Measurements from ENCODE around the gene SACS.

DNA sequence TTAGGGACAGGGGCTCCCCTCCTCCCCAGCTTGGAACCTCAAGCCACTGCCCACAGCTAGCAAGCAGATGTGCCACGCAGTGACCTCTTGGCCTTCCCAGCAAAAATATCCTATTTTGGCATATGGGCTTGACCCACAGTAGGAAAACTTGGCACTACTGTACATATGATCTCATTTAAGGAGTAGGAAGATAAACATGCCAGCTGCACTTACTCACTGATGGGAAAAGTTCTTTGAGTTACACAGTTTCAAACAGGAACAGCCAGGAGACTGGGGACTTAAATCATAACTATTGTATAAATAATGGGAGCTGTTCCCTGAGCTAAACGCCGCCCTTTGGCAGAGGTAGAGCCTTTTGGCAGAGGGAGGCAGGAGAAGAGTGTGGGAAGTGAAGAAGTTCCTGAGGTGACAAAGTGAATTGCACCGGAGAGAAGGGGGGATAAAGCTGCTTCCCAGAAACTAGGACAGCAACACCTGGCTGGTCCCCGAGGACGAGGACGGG, 6.1 kb downstream of the SACS start:
- TF ChIP-seq, protein P1, sequence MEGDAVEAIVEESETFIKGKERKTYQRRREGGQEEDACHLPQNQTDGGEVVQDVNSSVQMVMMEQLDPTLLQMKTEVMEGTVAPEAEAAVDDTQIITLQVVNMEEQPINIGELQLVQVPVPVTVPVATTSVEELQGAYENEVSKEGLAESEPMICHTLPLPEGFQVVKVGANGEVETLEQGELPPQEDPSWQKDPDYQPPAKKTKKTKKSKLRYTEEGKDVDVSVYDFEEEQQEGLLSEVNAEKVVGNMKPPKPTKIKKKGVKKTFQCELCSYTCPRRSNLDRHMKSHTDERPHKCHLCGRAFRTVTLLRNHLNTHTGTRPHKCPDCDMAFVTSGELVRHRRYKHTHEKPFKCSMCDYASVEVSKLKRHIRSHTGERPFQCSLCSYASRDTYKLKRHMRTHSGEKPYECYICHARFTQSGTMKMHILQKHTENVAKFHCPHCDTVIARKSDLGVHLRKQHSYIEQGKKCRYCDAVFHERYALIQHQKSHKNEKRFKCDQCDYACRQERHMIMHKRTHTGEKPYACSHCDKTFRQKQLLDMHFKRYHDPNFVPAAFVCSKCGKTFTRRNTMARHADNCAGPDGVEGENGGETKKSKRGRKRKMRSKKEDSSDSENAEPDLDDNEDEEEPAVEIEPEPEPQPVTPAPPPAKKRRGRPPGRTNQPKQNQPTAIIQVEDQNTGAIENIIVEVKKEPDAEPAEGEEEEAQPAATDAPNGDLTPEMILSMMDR (IDR thresholded peaks at IDR 0.05), result no peak
- TF ChIP-seq ZFX (IDR thresholded peaks at IDR 0.05; ENCODE audit: borderline replicate concordance), result no peak

Data from 22Rv1 (cell line).